Measurements from ENCODE around the gene TNFRSF18. TPM values are rescaled to one million over a fixed set of nuclear protein-coding genes. Genes with fewer than 3 reads are reported as not detected.
"Not testable (repeated sequence)": the region's sequence is repeated elsewhere in the genome, so short reads cannot be mapped to it uniquely, and the experiment has no call there.

The TNFRSF18 gene
- total RNA-seq, result not detected

- ATAC-seq, result peak; percentile 58
- DNase-seq (ENCODE audit: low spot score), result no peak
These were observed at the start of gene TNFRSF18 for GRCh38 chr1:1206376-1206965. Gene TNFRSF18, minus strand, starts transcription at chr1:1206592. Its CDS starts 21 bp downstream, at chr1:1206571.

- no peak for ATAC-seq
- no peak for DNase-seq (ENCODE audit: low spot score)
These were observed 49.2 kb upstream of the TNFRSF18 start for GRCh38 chr1:1255611-1256010.

- ATAC-seq (no peak), DNase-seq (ENCODE audit: low spot score) (no peak)
These were observed 48.7 kb upstream of the TNFRSF18 start for GRCh38 chr1:1255078-1255477.

- no peak for DNase-seq (ENCODE audit: low spot score)
These were observed 48.2 kb upstream of the TNFRSF18 start for GRCh38 chr1:1254667-1254998.

GRCh38 chr1:1253972-1254666 lies 47.7 kb upstream of the TNFRSF18 start:
- no peak for ATAC-seq

More at GRCh38 chr1:1254667-1254998, 48.2 kb upstream of the TNFRSF18 start:
- ATAC-seq, result no peak

GRCh38 chr1:1253314-1253713 lies 46.9 kb upstream of the TNFRSF18 start:
- DNase-seq (ENCODE audit: low spot score) (no peak), ATAC-seq (no peak)

More at GRCh38 chr1:1253972-1254666, 47.7 kb upstream of the TNFRSF18 start:
- no peak for DNase-seq (ENCODE audit: low spot score)

- ATAC-seq (no peak), DNase-seq (ENCODE audit: low spot score) (no peak)
These were observed 44.4 kb upstream of the TNFRSF18 start for GRCh38 chr1:1250786-1251284.

GRCh38 chr1:1248009-1248913 lies 41.9 kb upstream of the TNFRSF18 start:
- ATAC-seq; DNase-seq (ENCODE audit: low spot score): not testable (repeated sequence)

GRCh38 chr1:1247341-1247913 lies 41.0 kb upstream of the TNFRSF18 start:
- DNase-seq (ENCODE audit: low spot score), result no peak
- peak; percentile 13 for ATAC-seq

GRCh38 chr1:1246577-1247340 lies 40.4 kb upstream of the TNFRSF18 start, which contains the start of gene C1QTNF12:
Gene C1QTNF12, minus strand, starts transcription at chr1:1246722. Its CDS starts 32 bp downstream, at chr1:1246690.
- ATAC-seq (peak; percentile 31), DNase-seq (ENCODE audit: low spot score) (no peak)

- ATAC-seq, result peak; percentile 10
- no peak for DNase-seq (ENCODE audit: low spot score)
These were observed 39.6 kb upstream of the TNFRSF18 start for GRCh38 chr1:1245817-1246576.

- ATAC-seq (no peak), DNase-seq (ENCODE audit: low spot score) (no peak)
These were observed 38.9 kb upstream of the TNFRSF18 start for GRCh38 chr1:1245178-1245816.

GRCh38 chr1:1244192-1244811 lies 37.9 kb upstream of the TNFRSF18 start:
- ATAC-seq, result no peak
- no peak for DNase-seq (ENCODE audit: low spot score)

GRCh38 chr1:1243807-1244191 lies 37.4 kb upstream of the TNFRSF18 start:
- ATAC-seq (no peak), DNase-seq (ENCODE audit: low spot score) (no peak)

GRCh38 chr1:1243266-1243660 lies 36.9 kb upstream of the TNFRSF18 start:
- no peak for DNase-seq (ENCODE audit: low spot score)
- no peak for ATAC-seq

GRCh38 chr1:1242461-1243265 lies 36.3 kb upstream of the TNFRSF18 start:
- ATAC-seq (no peak), DNase-seq (ENCODE audit: low spot score) (no peak)

- DNase-seq (ENCODE audit: low spot score) (no peak), ATAC-seq (no peak)
These were observed 35.3 kb upstream of the TNFRSF18 start for GRCh38 chr1:1241588-1242219.

Measured in left lobe of liver (tissue), 2 donors.